ENCODE measurements around the gene CHGA. TPM values are rescaled to one million over a fixed set of nuclear protein-coding genes. Genes with fewer than 3 reads are reported as not detected.

CHGA gene
- total and polyA plus RNA-seq, 2 of the 8 experiments (the other 6 are each of a cell fraction or from before 2014, with no cell fraction given), result 17.5 to 28.2 TPM

- no peak overlapping the region for H3K27ac ChIP-seq (ENCODE audit: low read depth, low read length)
- no peaks in the 10 kb centered on the region for H3K79me2 ChIP-seq (ENCODE audit: control insufficient read depth in 1 of 2, insufficient read depth in 2 of 2, low read length in 2 of 2)
- H3K23me2 ChIP-seq (ENCODE audit: low read depth, low read length), result no peaks in the 10 kb centered on the region
- no peak overlapping the region for H4K8ac ChIP-seq (ENCODE audit: extremely low read depth, insufficient read depth, low read length)
- no peak overlapping the region for H4K91ac ChIP-seq (replicated peaks; ENCODE audit: insufficient read length, low read length)
- no peaks in the 10 kb centered on the region for H4K20me1 ChIP-seq (replicated peaks in 1 of 2; ENCODE audit: control insufficient read depth in 1 of 2, insufficient read depth in 2 of 2, low read length in 2 of 2)
- no peak overlapping the region for H3K56ac ChIP-seq (replicated peaks; ENCODE audit: insufficient read length, low read depth, low read length)
- no peak overlapping the region for H3K18ac ChIP-seq (ENCODE audit: extremely low read depth, low read length)
- no peaks in the 10 kb centered on the region for H3K9me3 ChIP-seq (ENCODE audit: insufficient read depth in 2 of 2, low read depth in 1 of 2, low read length in 1 of 2)
- no peaks in the 10 kb centered on the region for H3K36me3 ChIP-seq (ENCODE audit: control insufficient read depth in 2 of 4, insufficient read depth in 4 of 4, low read length in 3 of 4)
- TF ChIP-seq SRF (IDR thresholded peaks at IDR 0.05; ENCODE audit: low read depth, low read length), result no peak
- TF ChIP-seq NRF1 (IDR thresholded peaks at IDR 0.05; ENCODE audit: low read depth, low read length), result no peak
- FAIRE-seq, result no peak
- H2BK5ac ChIP-seq (ENCODE audit: low read depth, low read length), result no peak overlapping the region
- H3K79me1 ChIP-seq (ENCODE audit: low read depth, low read length), result no peaks in the 10 kb centered on the region
- no peak overlapping the region for H4K5ac ChIP-seq (ENCODE audit: insufficient read length, low read depth, low read length)
- H3K4me1 ChIP-seq (replicated peaks in 1 of 4; ENCODE audit: control insufficient read depth in 3 of 4, insufficient read depth in 4 of 4, low read length in 3 of 4), result peaks cover 0 to 2% (median 0%) of the 10 kb centered on the region in 4 experiments; a peak in 2 of 7 replicates
- no peak overlapping the region for H3K14ac ChIP-seq (ENCODE audit: insufficient read length)
- no peak overlapping the region for H2BK12ac ChIP-seq (ENCODE audit: low read depth, low read length)
- ChIA-PET CTCF (ENCODE audit: partially characterized antibody) (interaction anchor here (1.4 kb wide), 1 partner anchor 17 kb away, joined by 4 read pairs; no protein-coding TSS in a partner anchor), POLR2A (ENCODE audit: partially characterized antibody) (interaction anchor here (0.7 kb wide), 1 partner anchor 284 kb away, joined by 3 read pairs; no protein-coding TSS in a partner anchor)
- H2AFZ ChIP-seq (ENCODE audit: low read length), result no peak overlapping the region
- no peak overlapping the region for H3K4me2 ChIP-seq (ENCODE audit: insufficient read depth in 1 of 2, low read depth in 2 of 2, low read length in 2 of 2)
- H2AK5ac ChIP-seq (ENCODE audit: low read depth, low read length), result no peak overlapping the region
- WGBS, 2 experiments (ENCODE audit: extremely low coverage in 1 of 2, insufficient coverage in 1 of 2, insufficient read length in 1 of 2, insufficient replicate concordance in 2 of 2, low coverage in 1 of 2, low lambda C conversion rate in 2 of 2, missing lambda C conversion rate in 1 of 2), result 86% methylated on average over 9 of the region's 9 CpGs; no CpG with 5 or more reads in 1 of the 2 experiments
- H2BK20ac ChIP-seq (ENCODE audit: low read length), result no peak overlapping the region
- peaks cover 0 to 12% (median 9%) of the 10 kb centered on the region in 4 experiments; a peak in 5 of 7 replicates for H3K27me3 ChIP-seq (replicated peaks in 1 of 4; ENCODE audit: control insufficient read depth in 3 of 4, extremely low read depth in 1 of 4, insufficient read depth in 3 of 4, low read length in 3 of 4)
- H2BK15ac ChIP-seq (ENCODE audit: low read length), result no peak overlapping the region
- H3K9ac ChIP-seq (replicated peaks in 1 of 4; ENCODE audit: extremely low read depth in 1 of 4, low read depth in 3 of 4, low read length in 3 of 4), result no peak overlapping the region
- H2BK120ac ChIP-seq (replicated peaks; ENCODE audit: low read depth, low read length), result no peak overlapping the region
- H3K4ac ChIP-seq (replicated peaks; ENCODE audit: insufficient read length, low read depth, low read length), result no peak overlapping the region
- no peak for DNase-seq (ENCODE audit: low read depth in 1 of 2, low spot score in 2 of 2)
- H3K23ac ChIP-seq (ENCODE audit: insufficient read length), result no peak overlapping the region
- no peak overlapping the region for H3K4me3 ChIP-seq (ENCODE audit: extremely low read depth in 1 of 4, insufficient read depth in 2 of 4, low read depth in 3 of 4, low read length in 4 of 4)
Observed at GRCh38 chr14:92898566-92899131, 24.3 kb upstream of the CHGA start.

Measured in H1 (cell line).